HFF-Myc (cell line): ENCODE data around the gene CPNE7.

Experiments used
- DNase-seq: peaks from one replicate; pipeline ENCODE4 v3.0.0-alpha.2; 2011; ENCODE audit warnings: low read depth; ENCODE audit errors: extremely low read depth
- H3K4me3 ChIP-seq: replicated peaks from 2 replicates; pipeline ENCODE4 v1.5.1; 2011; ENCODE audit warnings: low read depth, mild to moderate bottlenecking, control low read depth, low read length
- TF ChIP-seq, protein P1 (sequence below): IDR thresholded peaks from 2 replicates; pipeline ENCODE4 v1.5.1; 2012; ENCODE audit warnings: mild to moderate bottlenecking, low read depth, low read length, control low read depth; ENCODE audit errors: missing control alignments

The CPNE7 gene

GRCh38 chr16:89536371-89536770, 39.2 kb upstream of the CPNE7 start:
- DNase-seq, result no peak
- TF ChIP-seq, protein P1, sequence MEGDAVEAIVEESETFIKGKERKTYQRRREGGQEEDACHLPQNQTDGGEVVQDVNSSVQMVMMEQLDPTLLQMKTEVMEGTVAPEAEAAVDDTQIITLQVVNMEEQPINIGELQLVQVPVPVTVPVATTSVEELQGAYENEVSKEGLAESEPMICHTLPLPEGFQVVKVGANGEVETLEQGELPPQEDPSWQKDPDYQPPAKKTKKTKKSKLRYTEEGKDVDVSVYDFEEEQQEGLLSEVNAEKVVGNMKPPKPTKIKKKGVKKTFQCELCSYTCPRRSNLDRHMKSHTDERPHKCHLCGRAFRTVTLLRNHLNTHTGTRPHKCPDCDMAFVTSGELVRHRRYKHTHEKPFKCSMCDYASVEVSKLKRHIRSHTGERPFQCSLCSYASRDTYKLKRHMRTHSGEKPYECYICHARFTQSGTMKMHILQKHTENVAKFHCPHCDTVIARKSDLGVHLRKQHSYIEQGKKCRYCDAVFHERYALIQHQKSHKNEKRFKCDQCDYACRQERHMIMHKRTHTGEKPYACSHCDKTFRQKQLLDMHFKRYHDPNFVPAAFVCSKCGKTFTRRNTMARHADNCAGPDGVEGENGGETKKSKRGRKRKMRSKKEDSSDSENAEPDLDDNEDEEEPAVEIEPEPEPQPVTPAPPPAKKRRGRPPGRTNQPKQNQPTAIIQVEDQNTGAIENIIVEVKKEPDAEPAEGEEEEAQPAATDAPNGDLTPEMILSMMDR, result no peak

DNA sequence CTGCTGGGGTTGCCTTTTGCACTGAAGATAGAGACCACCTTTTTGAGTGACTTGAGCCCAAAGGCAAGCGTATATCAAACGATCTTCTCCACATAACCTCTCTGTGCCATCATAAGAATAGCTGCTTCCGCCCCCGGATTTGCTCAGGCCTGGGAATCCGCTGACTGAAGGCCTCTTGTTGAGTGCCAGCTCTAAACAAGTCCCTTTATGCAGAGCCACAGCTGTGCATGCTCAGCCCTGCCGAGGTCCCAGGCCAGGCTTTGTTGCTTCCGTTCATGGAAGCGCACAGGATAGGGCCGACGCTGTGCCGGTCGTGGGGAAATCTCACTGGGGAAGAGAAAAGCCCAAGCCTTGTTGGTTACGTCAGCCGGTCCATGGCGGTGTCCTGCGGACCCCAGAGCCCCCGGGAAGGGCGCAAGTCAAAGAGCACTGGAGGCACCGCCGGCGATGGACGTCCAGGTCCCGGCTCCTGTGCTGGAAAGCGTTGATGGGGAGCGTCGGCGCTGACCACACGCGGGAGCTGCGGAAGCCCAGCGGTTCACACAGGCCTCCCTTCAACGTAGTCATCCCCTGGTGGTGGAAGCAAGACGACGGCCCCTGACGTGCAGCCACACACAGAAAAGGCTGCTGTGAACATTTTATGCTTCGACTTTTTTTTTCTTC, 38.5 kb upstream of the CPNE7 start:
- no peak for DNase-seq
- TF ChIP-seq, protein P1, result no peak
- no peak overlapping the region for H3K4me3 ChIP-seq

More at GRCh38 chr16:89536371-89536770, 39.2 kb upstream of the CPNE7 start:
- H3K4me3 ChIP-seq, result no peak overlapping the region

DNA sequence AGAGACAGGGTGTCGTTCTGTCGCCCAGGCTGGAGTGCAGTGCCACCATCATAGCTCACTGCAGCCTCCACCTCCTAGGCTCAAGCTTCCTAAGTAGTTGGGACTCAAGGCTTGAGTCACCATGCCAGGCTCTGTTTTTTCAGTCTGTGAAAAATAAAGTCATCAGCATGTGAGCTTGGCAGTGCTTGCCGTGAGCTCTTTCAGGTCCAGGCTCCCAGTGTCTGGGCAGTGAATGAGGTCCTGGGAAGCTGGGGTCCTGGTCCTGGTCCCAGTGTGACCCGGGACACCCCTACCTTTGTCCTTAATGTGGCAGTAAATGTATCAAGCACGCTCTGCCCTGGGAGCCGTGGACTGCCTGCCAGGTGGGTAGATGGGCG, 38.0 kb upstream of the CPNE7 start:
- H3K4me3 ChIP-seq, result no peak overlapping the region
- TF ChIP-seq, protein P1, result no peak
- DNase-seq, result no peak

GRCh38 chr16:89538286-89538685, 37.3 kb upstream of the CPNE7 start:
- no peak overlapping the region for H3K4me3 ChIP-seq
- no peak for DNase-seq
- TF ChIP-seq, protein P1, result no peak

DNA sequence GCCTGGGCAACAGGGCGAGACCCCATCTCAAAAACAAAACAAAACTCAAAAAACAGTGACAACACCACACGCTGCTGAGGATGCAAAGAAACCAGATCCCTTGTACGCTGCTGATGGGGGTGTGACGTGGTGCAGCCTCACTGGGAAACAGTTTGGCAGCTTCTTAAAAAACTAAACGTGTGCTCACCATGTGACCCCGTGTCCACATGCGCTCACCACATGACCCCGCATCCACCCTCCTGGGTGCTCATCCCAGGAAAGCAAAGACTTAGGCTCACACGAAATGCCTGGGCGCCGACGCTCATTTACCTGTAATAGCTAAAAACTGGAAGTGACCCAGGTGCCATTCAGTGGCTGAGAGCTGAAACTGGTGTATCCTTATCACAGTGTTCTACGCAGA, 35.0 kb upstream of the CPNE7 start:
- no peak for DNase-seq
- H3K4me3 ChIP-seq, result no peak overlapping the region
- TF ChIP-seq, protein P1, result no peak

GRCh38 chr16:89541792-89542191, 33.8 kb upstream of the CPNE7 start:
- no peak for DNase-seq
- H3K4me3 ChIP-seq, result no peak overlapping the region
- TF ChIP-seq, protein P1, result no peak

DNA sequence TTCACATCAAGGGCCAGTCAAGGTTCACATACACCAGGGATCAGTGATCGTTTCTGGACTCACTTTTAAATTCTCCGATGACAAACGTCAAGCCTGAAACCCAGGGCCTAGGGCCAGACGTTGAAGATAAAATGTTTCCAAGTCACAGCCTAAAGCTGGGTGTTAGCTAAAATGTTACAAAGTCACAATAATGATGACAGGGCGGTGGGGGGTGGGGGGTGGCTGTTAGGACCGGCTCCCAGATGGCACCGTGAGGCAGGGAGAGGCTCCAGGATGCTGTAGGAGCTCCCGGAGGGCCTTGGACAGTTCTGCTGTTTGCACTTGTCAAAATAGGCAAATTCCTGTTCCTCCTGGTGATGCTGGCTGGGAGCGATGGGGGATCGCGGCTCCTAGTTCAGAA, 31.4 kb upstream of the CPNE7 start:
- TF ChIP-seq, protein P1, result no peak
- DNase-seq, result no peak
- H3K4me3 ChIP-seq, result no peak overlapping the region
